Measurements from ENCODE around the gene GPR35. TPM values are rescaled to one million over a fixed set of nuclear protein-coding genes. Genes with fewer than 3 reads are reported as not detected.
A peak's percentile ranks its signal among the peaks of the same experiment; 100 is the strongest.
"Not testable (repeated sequence)": the region's sequence is repeated elsewhere in the genome, so short reads cannot be mapped to it uniquely, and the experiment has no call there.

Gene GPR35
- total RNA-seq, 2 donors from 2014 or later = 1.5 to 7.9 TPM

DNA sequence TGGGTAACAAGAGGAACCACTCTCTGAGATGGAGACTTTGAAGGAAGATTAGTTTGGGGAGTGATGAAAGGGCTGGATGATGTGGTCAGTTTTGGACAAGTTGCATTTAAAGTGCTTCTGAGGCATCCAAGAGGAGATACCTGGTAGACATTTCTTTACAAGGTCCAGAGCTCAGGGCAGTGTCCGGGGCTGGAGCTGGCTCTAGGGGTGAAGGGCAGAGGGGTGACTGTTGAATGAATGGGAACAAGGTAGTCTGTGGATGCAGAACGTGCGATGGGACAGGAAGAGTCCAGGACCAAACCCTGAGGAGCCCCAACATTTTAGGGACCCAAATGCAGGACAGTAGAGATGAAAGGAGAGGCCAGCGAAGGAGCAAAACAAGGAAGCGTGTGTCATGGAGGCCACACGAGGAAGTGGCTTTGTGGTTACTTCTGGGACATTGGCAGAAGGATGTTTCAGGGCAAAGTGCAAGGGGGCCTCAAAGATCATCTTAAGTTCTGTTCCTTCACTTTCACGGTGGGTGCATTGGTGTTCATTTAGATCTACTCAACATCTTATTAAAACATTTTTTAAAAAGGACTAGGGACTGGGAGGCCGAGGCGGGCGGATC, 13.6 kb upstream of the GPR35 start:
- peak overlapping the region in 1 of 2 donors; percentile 85 for H3K27ac Mint-ChIP-seq
- H3K9me3 Mint-ChIP-seq = peaks cover 0 to 3% of the 10 kb centered on the region in 2 donors
- ATAC-seq = peak in 1 of 2 donors; percentile 33
- DNase-seq (ENCODE audit: low spot score in 2 of 2) = no peak
- H3K36me3 Mint-ChIP-seq = peaks cover 0 to 3% of the 10 kb centered on the region in 2 donors

DNA sequence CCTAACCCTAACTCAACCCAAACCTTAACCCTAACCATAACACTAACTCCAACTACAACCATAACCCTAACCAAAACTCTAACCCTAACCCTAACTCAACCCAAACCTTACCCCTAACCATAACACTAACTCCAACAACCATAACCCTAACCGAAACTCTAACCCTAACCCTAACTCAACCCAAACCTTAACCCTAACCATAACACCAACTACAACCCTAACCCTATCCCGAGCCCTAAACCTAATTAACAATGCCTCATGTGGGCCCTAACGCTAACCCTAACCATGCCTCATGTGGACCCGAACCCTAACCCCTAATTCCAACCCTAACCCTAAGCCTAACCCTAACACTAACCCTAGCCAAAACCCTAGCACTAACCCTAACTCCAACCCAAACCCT, 11.5 kb upstream of the GPR35 start:
- Mint-ChIP-seq H3K36me3 (peaks cover 0 to 14% of the 10 kb centered on the region in 2 donors), H3K27ac (no peak overlapping the region)

GRCh38 chr2:240614391-240614790, 10.9 kb upstream of the GPR35 start:
- ATAC-seq = no peak
- Mint-ChIP-seq H3K36me3 (peaks cover 0 to 14% of the 10 kb centered on the region in 2 donors), H3K9me3 (peaks cover 4 to 12% of the 10 kb centered on the region in 2 donors), H3K27ac (no peak overlapping the region)
- DNase-seq (ENCODE audit: low spot score in 2 of 2) = no peak

More for the DNA sequence above, 11.5 kb upstream of the GPR35 start:
- peaks cover 4 to 12% of the 10 kb centered on the region in 2 donors for H3K9me3 Mint-ChIP-seq
- DNase-seq (ENCODE audit: low spot score in 2 of 2) (no peak), ATAC-seq (no peak)

DNA sequence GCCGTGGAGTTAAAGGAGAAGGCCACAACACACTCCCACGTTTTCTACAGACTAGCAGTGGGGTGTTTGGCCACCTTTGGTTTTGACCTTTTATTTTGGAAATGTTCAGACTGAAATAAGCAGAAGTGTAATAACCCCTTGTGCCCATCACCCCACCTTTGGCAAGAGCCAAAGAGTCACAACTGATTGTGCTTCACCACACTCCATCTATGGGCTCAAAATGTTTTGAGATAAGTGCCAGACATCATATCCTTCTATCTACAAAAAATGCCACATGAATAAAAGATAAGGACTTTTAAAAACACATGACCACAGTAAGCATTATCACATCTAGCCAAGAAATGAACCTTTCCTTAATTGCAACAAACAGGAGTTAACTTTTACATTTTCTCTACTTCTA, 9.9 kb upstream of the GPR35 start:
- no peak overlapping the region for H3K27ac Mint-ChIP-seq
- H3K36me3 Mint-ChIP-seq = peaks cover 0 to 14% of the 10 kb centered on the region in 2 donors
- DNase-seq (ENCODE audit: low spot score in 2 of 2) (no peak), ATAC-seq (no peak)
- peaks cover 4 to 12% of the 10 kb centered on the region in 2 donors for H3K9me3 Mint-ChIP-seq

DNA sequence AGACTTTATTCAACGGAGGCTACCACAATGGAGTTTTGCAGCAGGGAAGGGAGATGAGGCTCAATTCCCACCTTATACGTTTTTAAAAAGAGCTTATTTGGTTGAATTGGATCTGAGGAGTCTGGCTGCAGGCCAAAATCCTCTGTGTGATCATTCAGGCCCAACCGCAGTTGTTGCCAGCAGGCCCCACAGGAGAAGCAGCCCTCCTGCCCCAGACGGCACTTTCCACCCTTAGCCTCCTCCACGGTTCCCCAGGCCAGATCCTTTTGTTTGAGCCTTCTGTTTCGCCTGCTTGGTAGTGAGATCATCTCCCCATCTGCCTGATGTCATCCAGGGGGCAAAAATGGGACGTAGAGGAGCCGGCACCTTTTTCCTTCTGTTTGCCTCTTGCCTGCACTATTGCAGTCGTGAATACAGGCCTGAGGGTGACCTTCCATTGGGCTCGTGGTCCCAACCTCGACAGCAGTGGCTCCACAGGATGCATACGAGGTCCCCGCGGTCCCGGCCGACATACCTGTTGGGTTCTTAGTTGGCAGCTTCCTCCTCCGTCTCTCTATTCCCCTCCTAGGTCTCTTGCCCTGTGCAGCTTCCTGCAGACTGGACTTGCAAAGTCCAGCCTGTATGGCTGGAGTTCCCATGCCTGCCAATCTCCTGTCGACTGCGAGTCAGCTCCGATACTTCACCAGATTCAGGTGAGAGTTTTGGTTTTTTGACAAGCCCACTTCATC, 9.3 kb upstream of the GPR35 start:
- ATAC-seq = no peak
- Mint-ChIP-seq H3K36me3 (peaks cover 0 to 14% of the 10 kb centered on the region in 2 donors), H3K27ac (no peak overlapping the region), H3K9me3 (peaks cover 4 to 12% of the 10 kb centered on the region in 2 donors)
- no peak for DNase-seq (ENCODE audit: low spot score in 2 of 2)

GRCh38 chr2:240616860-240617666, 8.2 kb upstream of the GPR35 start:
- not testable (repeated sequence) for ATAC-seq; H3K27ac Mint-ChIP-seq; DNase-seq (ENCODE audit: low spot score in 2 of 2)
- Mint-ChIP-seq H3K9me3 (peaks cover 4 to 12% of the 10 kb centered on the region in 2 donors), H3K36me3 (peaks cover 0 to 14% of the 10 kb centered on the region in 2 donors)

DNA sequence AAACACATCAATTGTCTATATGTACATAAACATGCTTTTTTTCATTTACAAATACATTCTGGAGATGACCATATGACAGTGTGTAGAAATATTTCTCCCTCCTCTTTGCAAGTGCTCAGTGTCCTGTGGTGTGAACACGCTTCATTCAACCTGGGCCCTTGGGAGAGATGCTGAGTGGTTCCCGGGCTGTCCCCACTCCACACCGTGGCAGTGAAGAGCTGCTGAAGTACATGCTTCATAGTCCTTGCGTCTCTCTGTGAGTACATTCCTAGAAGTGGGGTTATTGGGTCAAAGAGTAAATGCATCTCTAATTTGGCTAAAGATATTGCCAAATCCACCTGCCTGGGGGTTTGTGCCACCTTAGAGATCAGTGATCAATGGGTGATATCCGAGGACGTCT, 6.5 kb upstream of the GPR35 start:
- Mint-ChIP-seq H3K36me3 (peaks cover 0 to 14% of the 10 kb centered on the region in 2 donors), H3K9me3 (peaks cover 4 to 12% of the 10 kb centered on the region in 2 donors), H3K27ac (no peak overlapping the region)
- DNase-seq (ENCODE audit: low spot score in 2 of 2) (no peak), ATAC-seq (no peak)

- DNase-seq (ENCODE audit: low spot score in 2 of 2) = no peak
- Mint-ChIP-seq H3K36me3 (peaks cover 0 to 14% of the 10 kb centered on the region in 2 donors), H3K9me3 (peaks cover 4 to 12% of the 10 kb centered on the region in 2 donors), H3K27ac (peak overlapping the region in 1 of 2 donors; percentile 73)
- ATAC-seq = peak in 1 of 2 donors; percentile 32
Observed at GRCh38 chr2:240619506-240620148, 5.7 kb upstream of the GPR35 start.

GRCh38 chr2:240620149-240620731, 5.0 kb upstream of the GPR35 start:
- DNase-seq (ENCODE audit: low spot score in 2 of 2) (no peak), ATAC-seq (no peak)
- H3K27ac Mint-ChIP-seq = peak overlapping the region in 1 of 2 donors; percentile 73
- peaks cover 4 to 12% of the 10 kb centered on the region in 2 donors for H3K9me3 Mint-ChIP-seq
- H3K36me3 Mint-ChIP-seq = peaks cover 0 to 14% of the 10 kb centered on the region in 2 donors

- ATAC-seq (no peak), DNase-seq (ENCODE audit: low spot score in 2 of 2) (no peak)
- peaks cover 4 to 12% of the 10 kb centered on the region in 2 donors for H3K9me3 Mint-ChIP-seq
- no peak overlapping the region for H3K27ac Mint-ChIP-seq
- peaks cover 0 to 14% of the 10 kb centered on the region in 2 donors for H3K36me3 Mint-ChIP-seq
Observed at GRCh38 chr2:240620859-240621258, 4.4 kb upstream of the GPR35 start.

DNA sequence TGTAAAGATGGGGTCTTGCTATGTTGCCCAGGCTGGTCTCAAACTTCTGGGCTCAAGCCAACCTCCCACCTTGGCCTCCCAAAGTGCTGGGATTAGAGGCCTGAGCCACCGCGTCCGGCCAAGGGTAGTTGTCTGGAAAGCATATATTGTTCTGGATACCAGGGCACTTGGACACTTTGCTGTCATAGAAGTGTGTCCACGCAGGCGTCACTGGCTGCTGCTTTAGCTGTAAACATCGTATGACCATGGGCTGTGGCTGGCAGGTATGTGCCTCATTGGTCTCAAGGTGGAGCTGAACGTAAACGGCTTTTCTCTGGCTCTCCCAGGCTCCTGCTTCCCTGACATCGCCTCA, 3.2 kb upstream of the GPR35 start:
- ATAC-seq (no peak), DNase-seq (ENCODE audit: low spot score in 2 of 2) (peak in 1 of 2 donors; percentile 22)
- H3K36me3 Mint-ChIP-seq = peaks cover 0 to 8% of the 10 kb centered on the region in 2 donors
- H3K9me3 Mint-ChIP-seq = peaks cover 4 to 8% of the 10 kb centered on the region in 2 donors
- peak overlapping the region in 1 of 2 donors; percentile 12 for H3K27ac Mint-ChIP-seq

DNA sequence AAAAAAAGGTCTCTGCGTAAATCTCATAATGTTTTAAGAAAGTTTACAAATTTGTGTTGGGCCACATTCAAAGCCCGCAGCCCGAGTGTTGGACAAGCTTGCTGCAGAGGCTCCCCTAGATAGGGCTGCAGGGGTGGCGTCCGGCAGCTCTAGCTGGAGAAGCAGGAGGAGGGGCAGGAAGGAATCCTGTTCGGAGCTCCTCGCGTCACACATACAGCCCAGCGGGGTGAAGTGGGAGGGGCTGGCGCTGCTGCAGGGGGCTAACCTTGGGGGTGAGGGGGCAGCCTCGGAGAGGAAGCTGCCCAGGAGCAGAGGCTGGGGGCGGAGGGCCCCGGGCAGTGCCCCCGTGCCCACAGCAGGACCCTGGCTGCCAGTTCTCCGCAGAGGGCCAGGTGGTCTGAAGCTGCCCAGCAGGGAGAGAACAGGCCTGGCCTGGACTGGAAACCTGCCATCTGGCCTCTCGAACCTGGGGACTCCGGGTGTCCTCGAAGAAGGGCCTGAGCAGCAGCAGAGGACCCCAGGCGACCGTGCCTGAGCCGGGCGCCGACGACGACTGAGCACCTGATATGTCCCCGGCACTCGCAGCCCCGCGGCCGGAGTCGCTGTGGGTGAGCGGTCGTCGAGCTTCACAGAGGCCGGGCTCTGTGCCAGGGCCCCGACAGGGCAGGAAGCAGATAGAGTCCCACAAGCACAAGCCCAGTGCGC, 2.6 kb upstream of the GPR35 start:
- Mint-ChIP-seq H3K9me3 (peaks cover 4 to 6% of the 10 kb centered on the region in 2 donors), H3K36me3 (peaks cover 0 to 4% of the 10 kb centered on the region in 2 donors), H3K27ac (peak overlapping the region in 1 of 2 donors; percentile 93)
- ATAC-seq (peak in 1 of 2 donors; percentile 23), DNase-seq (ENCODE audit: low spot score in 2 of 2) (peak in 1 of 2 donors; percentile 65)

GRCh38 chr2:240623531-240624010, 1.7 kb upstream of the GPR35 start:
- Mint-ChIP-seq H3K36me3 (no peaks in the 10 kb centered on the region), H3K27ac (no peak overlapping the region)
- no peak for DNase-seq (ENCODE audit: low spot score in 2 of 2)

GRCh38 chr2:240624011-240624949, 1.0 kb upstream of the GPR35 start:
- DNase-seq (ENCODE audit: low spot score in 2 of 2) (no peak), ATAC-seq (peak in 1 of 2 donors; percentile 1)
- H3K9me3 Mint-ChIP-seq = no peaks in the 10 kb centered on the region
- H3K36me3 Mint-ChIP-seq = no peaks in the 10 kb centered on the region
- H3K27ac Mint-ChIP-seq = peak overlapping the region in 1 of 2 donors; percentile 53

More at GRCh38 chr2:240623531-240624010, 1.7 kb upstream of the GPR35 start:
- no peak for ATAC-seq
- no peaks in the 10 kb centered on the region for H3K9me3 Mint-ChIP-seq
